SK-N-SH (cell line): ENCODE data around the gene SMIM20. TPM values are rescaled to one million over a fixed set of nuclear protein-coding genes. Genes with fewer than 3 reads are reported as not detected.

Experiments used
- CTCF ChIA-PET: fragments of 300-600, 350-600 bp; formaldehyde crosslinking; extraction: SDS; loops from one replicate; lab custom pipeline; 2021; lab: Yijun Ruan, JAX
- POLR2A ChIA-PET: fragments of 350-600 bp; sonication (Branson Sonifier 250); formaldehyde crosslinking; extraction: SDS; loops from one replicate; lab custom pipeline; 2020; ENCODE audit warnings: antibody characterized with exemption, inconsistent platforms; lab: Yijun Ruan, JAX
- DNase-seq: peaks from one replicate; pipeline ENCODE4 v3.0.0; 2012
- H2AFZ ChIP-seq: fragments of 200-600 bp; sonication (generic); 2 replicates; pipeline ENCODE4 v1.8.1; 2016; ENCODE audit warnings: antibody characterized with exemption, mild to moderate bottlenecking, low read depth
- H3F3A ChIP-seq: fragments of 200-600 bp; sonication (generic); replicated peaks from 2 replicates; pipeline ENCODE3; 2016; ENCODE audit warnings: antibody characterized with exemption, mild to moderate bottlenecking; ENCODE audit not compliant: insufficient read depth
- H3K27ac ChIP-seq, 2 experiments: fragments of 200-500 bp in 1 of 2; fragments of 200-600 bp in 1 of 2; sonication (Bioruptor generic) in 1 of 2; sonication (generic), shearing (Covaris generic) in 1 of 2; 2 replicates each; pipeline versions ENCODE4 v1.5.1 to v1.6.1; 2014 to 2016; ENCODE audit warnings: low read depth in 2 of 2, inconsistent platforms in 1 of 2, low read length in 1 of 2, mild to moderate bottlenecking in 1 of 2, mixed read lengths in 1 of 2
- H3K27me3 ChIP-seq: fragments of 200-600 bp; sonication (generic), shearing (Covaris generic); 2 replicates; pipeline ENCODE4 v1.6.1; 2016; ENCODE audit warnings: mixed run types; ENCODE audit not compliant: insufficient read depth
- H3K36me3 ChIP-seq, 2 experiments: fragments of 200-500 bp in 1 of 2; fragments of 200-600 bp in 1 of 2; sonication (Bioruptor generic) in 1 of 2; sonication (generic) in 1 of 2; replicated peaks in 1 of 2; 2 replicates each; pipeline versions ENCODE3 to v1.5.1; 2014 to 2016; ENCODE audit warnings: low read length in 1 of 2, mild to moderate bottlenecking in 1 of 2; ENCODE audit not compliant: insufficient read depth in 2 of 2, control insufficient read depth in 1 of 2
- H3K4me1 ChIP-seq, 2 experiments: fragments of 200-500 bp in 1 of 2; fragments of 200-600 bp in 1 of 2; sonication (Bioruptor generic) in 1 of 2; sonication (generic), shearing (Covaris generic) in 1 of 2; 2 replicates each; pipeline versions ENCODE4 v1.5.1 to v1.6.1; 2014 to 2016; ENCODE audit warnings: low read depth in 1 of 2, low read length in 1 of 2, mixed run types in 1 of 2; ENCODE audit not compliant: insufficient read depth in 2 of 2, control insufficient read depth in 1 of 2
- H3K4me2 ChIP-seq: fragments of 200-600 bp; sonication (generic), shearing (Covaris generic); 2 replicates; pipeline ENCODE4 v1.6.1; 2017; ENCODE audit warnings: mixed run types
- H3K4me3 ChIP-seq, 2 experiments: fragments of 200-500 bp in 1 of 2; fragments of 200-600 bp in 1 of 2; sonication (Bioruptor generic) in 1 of 2; sonication (generic), shearing (Covaris generic) in 1 of 2; 2 replicates each; pipeline versions ENCODE4 v1.5.1 to v1.8.1; 2014 to 2016; ENCODE audit warnings: low read depth in 2 of 2, inconsistent platforms in 1 of 2, low read length in 1 of 2, mild to moderate bottlenecking in 1 of 2, mixed read lengths in 1 of 2, moderate library complexity in 1 of 2
- H3K79me2 ChIP-seq: fragments of 200-600 bp; sonication (generic); 2 replicates; pipeline ENCODE4 v1.8.1; 2017; ENCODE audit warnings: mild to moderate bottlenecking; ENCODE audit not compliant: insufficient read depth
- H3K9ac ChIP-seq: fragments of 200-600 bp; sonication (generic); 2 replicates; pipeline ENCODE4 v1.6.1; 2017; ENCODE audit warnings: mixed run types
- H3K9me2 ChIP-seq: fragments of 200-600 bp; sonication (generic); 2 replicates; pipeline ENCODE4 v1.6.1; 2017; ENCODE audit warnings: mixed run types
- H3K9me3 ChIP-seq: fragments of 200-600 bp; sonication (generic); 2 replicates; pipeline ENCODE4 v1.6.1; 2017; ENCODE audit warnings: mixed run types, mild to moderate bottlenecking, moderate library complexity
- H4K20me1 ChIP-seq: fragments of 200-600 bp; sonication (generic); 2 replicates; pipeline ENCODE4 v1.6.1; 2017; ENCODE audit warnings: mild to moderate bottlenecking, mixed run types; ENCODE audit not compliant: insufficient read depth
- CHD2 ChIP-seq: fragments of 150-350 bp; IDR thresholded peaks from 2 replicates; pipeline ENCODE4 v1.6.1; 2018; ENCODE audit warnings: low read length; ENCODE audit not compliant: partially characterized antibody
- ELF1 ChIP-seq: IDR thresholded peaks from 2 replicates; pipeline ENCODE4 v1.4.0; 2012
- GATA2 ChIP-seq: sonication (generic); formaldehyde crosslinking; IDR thresholded peaks from 2 replicates; pipeline ENCODE4 v1.5.0; 2020; ENCODE audit warnings: mild to moderate bottlenecking, missing genetic modification reagents
- MEF2A ChIP-seq: IDR thresholded peaks from 2 replicates; pipeline ENCODE4 v1.4.0; 2012; ENCODE audit warnings: low read depth, borderline replicate concordance
- POLR2AphosphoS5 ChIP-seq: IDR thresholded peaks from 2 replicates; pipeline ENCODE4 v1.6.1; 2012; ENCODE audit warnings: low read depth, low read length
- RAD21 ChIP-seq: IDR thresholded peaks from 2 replicates; pipeline ENCODE4 v1.6.1; 2012; ENCODE audit warnings: mild to moderate bottlenecking, low read length
- RXRA ChIP-seq: IDR thresholded peaks from 2 replicates; pipeline ENCODE4 v1.4.0; 2012; ENCODE audit warnings: low read depth, mild to moderate bottlenecking, borderline replicate concordance
- SIN3A ChIP-seq: IDR thresholded peaks from 2 replicates; pipeline ENCODE4 v1.6.1; 2012; ENCODE audit warnings: low read depth, mild to moderate bottlenecking, low read length, moderate library complexity, borderline replicate concordance
- SMC3 ChIP-seq: IDR thresholded peaks from 2 replicates; pipeline ENCODE4 v1.6.1; 2012; ENCODE audit warnings: low read depth, low read length, improper control_type of control experiment
- TCF12 ChIP-seq: IDR thresholded peaks from 2 replicates; pipeline ENCODE4 v1.4.0; 2012
- YY1 ChIP-seq: IDR thresholded peaks from 2 replicates; pipeline ENCODE4 v1.4.0; 2012; ENCODE audit warnings: low read depth, mild to moderate bottlenecking
- WGBS: methylation state at CpG from one replicate; pipeline ENCODE4 v1.1.6; 2017; ENCODE audit warnings: low lambda C conversion rate; 5-methylcytosine and 5-hydroxymethylcytosine counted together
- polyA plus RNA-seq, 3 experiments: library from polyadenylated mRNA; depleted of rRNA; stranded (reverse); fragments of >200 nt; gene quantifications; 2 replicates each; pipeline ENCODE4 v1.2.3, GENCODE V29; 2012
- TF ChIP-seq, protein P1 (sequence below): fragments of 150-350 bp; IDR thresholded peaks from 2 replicates; pipeline ENCODE4 v1.6.1; 2017; ENCODE audit warnings: antibody characterized with exemption, low read length, low read depth, borderline replicate concordance
- TF ChIP-seq, protein P2 (sequence below): fragments of 150-350 bp; IDR thresholded peaks from 2 replicates; pipeline ENCODE4 v1.6.1; 2016; ENCODE audit warnings: mild to moderate bottlenecking, low read depth, low read length
- TF ChIP-seq, protein P3 (sequence below): IDR thresholded peaks from 2 replicates; pipeline ENCODE4 v1.4.0; 2012; ENCODE audit warnings: low read depth, borderline replicate concordance
- TF ChIP-seq, protein P4 (sequence below): IDR thresholded peaks from 2 replicates; pipeline ENCODE4; 2012
- TF ChIP-seq, protein P5 (sequence below): fragments of 200-600 bp; sonication (generic); IDR thresholded peaks from 2 replicates; pipeline ENCODE4 v1.6.1; 2017; ENCODE audit warnings: antibody characterized with exemption, mild to moderate bottlenecking, moderate library complexity
- TF ChIP-seq, protein P6 (sequence below): IDR thresholded peaks from 2 replicates; pipeline ENCODE4 v1.4.0; 2012; ENCODE audit warnings: low read depth

SMIM20 gene
- polyA plus RNA-seq, 1 of the 3 experiments (the other 2 are of a cell fraction) = 39.4 TPM

DNA sequence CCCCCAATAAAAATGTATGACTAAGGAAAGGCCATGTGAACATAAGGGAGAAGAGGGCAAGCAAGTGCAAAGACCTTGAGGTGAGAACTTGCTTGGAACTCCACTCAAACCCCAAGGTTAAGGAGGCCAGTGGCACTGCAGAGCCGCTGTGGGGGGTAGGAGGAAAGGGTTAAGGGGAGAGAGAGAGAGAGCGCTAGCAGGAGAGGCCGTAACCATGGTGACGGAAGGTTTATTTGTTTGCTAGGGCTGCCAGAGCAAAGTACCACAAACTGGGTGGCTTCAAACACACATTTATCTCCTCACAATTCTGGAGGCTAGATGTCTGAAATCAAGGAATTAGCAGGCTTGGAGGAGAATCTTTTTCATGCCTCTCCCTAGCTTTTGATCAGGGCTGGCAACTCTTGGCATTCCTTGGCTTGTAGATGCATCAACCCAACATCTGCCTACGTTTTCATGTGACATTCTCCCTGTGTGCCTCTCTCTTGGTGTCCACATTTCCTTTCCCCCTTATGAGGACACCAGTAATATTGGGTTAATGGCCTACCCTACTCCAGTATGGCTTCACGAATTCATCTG, 35.2 kb downstream of the SMIM20 start:
- Histone ChIP-seq H3K4me3 (no peak overlapping the region), H3K27ac (no peak overlapping the region), H4K20me1 (no peaks in the 10 kb centered on the region), H3K36me3 (no peaks in the 10 kb centered on the region), H3K4me2 (no peak overlapping the region), H3K9ac (no peak overlapping the region), H3K79me2 (no peaks in the 10 kb centered on the region), H3K9me3 (no peaks in the 10 kb centered on the region), H3F3A (no peaks in the 10 kb centered on the region), H3K4me1 (no peaks in the 10 kb centered on the region; a peak in 1 of 4 replicates), H2AFZ (no peak overlapping the region), H3K27me3 (no peaks in the 10 kb centered on the region; the same call in 1 of the 2 replicates), H3K9me2 (no peaks in the 10 kb centered on the region)
- 47% methylated on average over 6 of the region's 6 CpGs for WGBS
- CTCF ChIA-PET = interaction anchor here (1.2 kb wide), 1 partner anchor 10 kb away, joined by 5 read pairs; no protein-coding TSS in a partner anchor
- TF ChIP-seq MEF2A (no peak), SIN3A (no peak), RXRA (no peak), CHD2 (no peak), YY1 (no peak), SMC3 (no peak)
- TF ChIP-seq, protein P1, sequence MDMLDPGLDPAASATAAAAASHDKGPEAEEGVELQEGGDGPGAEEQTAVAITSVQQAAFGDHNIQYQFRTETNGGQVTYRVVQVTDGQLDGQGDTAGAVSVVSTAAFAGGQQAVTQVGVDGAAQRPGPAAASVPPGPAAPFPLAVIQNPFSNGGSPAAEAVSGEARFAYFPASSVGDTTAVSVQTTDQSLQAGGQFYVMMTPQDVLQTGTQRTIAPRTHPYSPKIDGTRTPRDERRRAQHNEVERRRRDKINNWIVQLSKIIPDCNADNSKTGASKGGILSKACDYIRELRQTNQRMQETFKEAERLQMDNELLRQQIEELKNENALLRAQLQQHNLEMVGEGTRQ = no peak
- TF ChIP-seq, protein P2, sequence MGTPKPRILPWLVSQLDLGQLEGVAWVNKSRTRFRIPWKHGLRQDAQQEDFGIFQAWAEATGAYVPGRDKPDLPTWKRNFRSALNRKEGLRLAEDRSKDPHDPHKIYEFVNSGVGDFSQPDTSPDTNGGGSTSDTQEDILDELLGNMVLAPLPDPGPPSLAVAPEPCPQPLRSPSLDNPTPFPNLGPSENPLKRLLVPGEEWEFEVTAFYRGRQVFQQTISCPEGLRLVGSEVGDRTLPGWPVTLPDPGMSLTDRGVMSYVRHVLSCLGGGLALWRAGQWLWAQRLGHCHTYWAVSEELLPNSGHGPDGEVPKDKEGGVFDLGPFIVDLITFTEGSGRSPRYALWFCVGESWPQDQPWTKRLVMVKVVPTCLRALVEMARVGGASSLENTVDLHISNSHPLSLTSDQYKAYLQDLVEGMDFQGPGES = no peak
- TF ChIP-seq, protein P3, sequence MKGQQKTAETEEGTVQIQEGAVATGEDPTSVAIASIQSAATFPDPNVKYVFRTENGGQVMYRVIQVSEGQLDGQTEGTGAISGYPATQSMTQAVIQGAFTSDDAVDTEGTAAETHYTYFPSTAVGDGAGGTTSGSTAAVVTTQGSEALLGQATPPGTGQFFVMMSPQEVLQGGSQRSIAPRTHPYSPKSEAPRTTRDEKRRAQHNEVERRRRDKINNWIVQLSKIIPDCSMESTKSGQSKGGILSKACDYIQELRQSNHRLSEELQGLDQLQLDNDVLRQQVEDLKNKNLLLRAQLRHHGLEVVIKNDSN = no peak
- TF ChIP-seq, protein P4, sequence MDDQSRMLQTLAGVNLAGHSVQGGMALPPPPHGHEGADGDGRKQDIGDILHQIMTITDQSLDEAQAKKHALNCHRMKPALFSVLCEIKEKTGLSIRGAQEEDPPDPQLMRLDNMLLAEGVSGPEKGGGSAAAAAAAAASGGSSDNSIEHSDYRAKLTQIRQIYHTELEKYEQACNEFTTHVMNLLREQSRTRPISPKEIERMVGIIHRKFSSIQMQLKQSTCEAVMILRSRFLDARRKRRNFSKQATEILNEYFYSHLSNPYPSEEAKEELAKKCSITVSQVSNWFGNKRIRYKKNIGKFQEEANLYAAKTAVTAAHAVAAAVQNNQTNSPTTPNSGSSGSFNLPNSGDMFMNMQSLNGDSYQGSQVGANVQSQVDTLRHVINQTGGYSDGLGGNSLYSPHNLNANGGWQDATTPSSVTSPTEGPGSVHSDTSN = no peak
- no peak for DNase-seq
- POLR2A ChIA-PET = no interaction called here

DNA sequence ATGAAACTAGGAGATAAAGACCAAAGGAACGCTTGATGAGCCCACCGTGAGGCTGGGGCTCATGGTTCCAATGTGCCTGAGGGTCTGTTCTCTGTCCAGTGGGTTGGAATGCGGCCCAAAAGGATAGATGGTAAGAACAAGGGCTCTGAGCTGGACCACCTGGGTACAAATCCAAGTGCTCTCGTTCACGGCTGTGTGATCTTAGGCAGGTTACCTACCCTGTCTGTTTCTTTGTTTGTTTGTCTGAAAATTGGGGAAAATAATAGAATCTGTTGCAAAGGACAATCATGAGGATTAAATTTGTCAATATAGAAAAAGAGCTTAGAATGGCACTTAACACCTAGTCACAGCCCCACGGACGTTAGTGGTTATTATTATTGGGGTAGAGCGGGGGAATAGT, 36.0 kb downstream of the SMIM20 start:
- no peak overlapping the region for H3K9ac ChIP-seq
- no peaks in the 10 kb centered on the region for H3K9me3 ChIP-seq
- no peaks in the 10 kb centered on the region; the same call in 1 of the 2 replicates for H3K27me3 ChIP-seq
- POLR2A ChIA-PET = no interaction called here
- 66% methylated on average over 8 of the region's 8 CpGs for WGBS
- no peak overlapping the region for H3K4me3 ChIP-seq
- TF ChIP-seq ELF1 (no peak), MEF2A (no peak), RAD21 (no peak), TCF12 (no peak), GATA2 (no peak), POLR2AphosphoS5 (no peak)
- TF ChIP-seq, protein P5, sequence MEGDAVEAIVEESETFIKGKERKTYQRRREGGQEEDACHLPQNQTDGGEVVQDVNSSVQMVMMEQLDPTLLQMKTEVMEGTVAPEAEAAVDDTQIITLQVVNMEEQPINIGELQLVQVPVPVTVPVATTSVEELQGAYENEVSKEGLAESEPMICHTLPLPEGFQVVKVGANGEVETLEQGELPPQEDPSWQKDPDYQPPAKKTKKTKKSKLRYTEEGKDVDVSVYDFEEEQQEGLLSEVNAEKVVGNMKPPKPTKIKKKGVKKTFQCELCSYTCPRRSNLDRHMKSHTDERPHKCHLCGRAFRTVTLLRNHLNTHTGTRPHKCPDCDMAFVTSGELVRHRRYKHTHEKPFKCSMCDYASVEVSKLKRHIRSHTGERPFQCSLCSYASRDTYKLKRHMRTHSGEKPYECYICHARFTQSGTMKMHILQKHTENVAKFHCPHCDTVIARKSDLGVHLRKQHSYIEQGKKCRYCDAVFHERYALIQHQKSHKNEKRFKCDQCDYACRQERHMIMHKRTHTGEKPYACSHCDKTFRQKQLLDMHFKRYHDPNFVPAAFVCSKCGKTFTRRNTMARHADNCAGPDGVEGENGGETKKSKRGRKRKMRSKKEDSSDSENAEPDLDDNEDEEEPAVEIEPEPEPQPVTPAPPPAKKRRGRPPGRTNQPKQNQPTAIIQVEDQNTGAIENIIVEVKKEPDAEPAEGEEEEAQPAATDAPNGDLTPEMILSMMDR = no peak
- TF ChIP-seq, protein P6, sequence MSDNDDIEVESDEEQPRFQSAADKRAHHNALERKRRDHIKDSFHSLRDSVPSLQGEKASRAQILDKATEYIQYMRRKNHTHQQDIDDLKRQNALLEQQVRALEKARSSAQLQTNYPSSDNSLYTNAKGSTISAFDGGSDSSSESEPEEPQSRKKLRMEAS = no peak
- TF ChIP-seq, protein P4 = no peak
- no peaks in the 10 kb centered on the region for H3K9me2 ChIP-seq
- H3K79me2 ChIP-seq = no peaks in the 10 kb centered on the region
- no peaks in the 10 kb centered on the region for H4K20me1 ChIP-seq
- no peaks in the 10 kb centered on the region for H3K36me3 ChIP-seq
- no peak overlapping the region for H2AFZ ChIP-seq
- DNase-seq = no peak
- peaks cover 0 to 3% of the 10 kb centered on the region in 2 experiments; a peak in 1 of 4 replicates for H3K4me1 ChIP-seq
- CTCF ChIA-PET = interaction anchor here (0.8 to 2.1 kb wide), 2 partner anchors 11 to 24 kb away, joined by 3 to 5 read pairs; no protein-coding TSS in a partner anchor
- H3K27ac ChIP-seq = no peak overlapping the region
- H3F3A ChIP-seq = no peaks in the 10 kb centered on the region
- no peak overlapping the region for H3K4me2 ChIP-seq
